Stimulated activated CD4-positive, alpha-beta T cell treated with anti-CD3 and anti-CD28 coated beads, Interleukin-15, amount 100 ng/mL, for 24 hours (primary cell): ENCODE results near the gene JUP.
"Not testable (repeated sequence)": the region's sequence is repeated elsewhere in the genome, so short reads cannot be mapped to it uniquely, and the experiment has no call there.

Experiments used
- DNase-seq: peaks from one replicate; pipeline ENCODE4 v3.0.0-alpha.2; 2020

Gene JUP

DNA sequence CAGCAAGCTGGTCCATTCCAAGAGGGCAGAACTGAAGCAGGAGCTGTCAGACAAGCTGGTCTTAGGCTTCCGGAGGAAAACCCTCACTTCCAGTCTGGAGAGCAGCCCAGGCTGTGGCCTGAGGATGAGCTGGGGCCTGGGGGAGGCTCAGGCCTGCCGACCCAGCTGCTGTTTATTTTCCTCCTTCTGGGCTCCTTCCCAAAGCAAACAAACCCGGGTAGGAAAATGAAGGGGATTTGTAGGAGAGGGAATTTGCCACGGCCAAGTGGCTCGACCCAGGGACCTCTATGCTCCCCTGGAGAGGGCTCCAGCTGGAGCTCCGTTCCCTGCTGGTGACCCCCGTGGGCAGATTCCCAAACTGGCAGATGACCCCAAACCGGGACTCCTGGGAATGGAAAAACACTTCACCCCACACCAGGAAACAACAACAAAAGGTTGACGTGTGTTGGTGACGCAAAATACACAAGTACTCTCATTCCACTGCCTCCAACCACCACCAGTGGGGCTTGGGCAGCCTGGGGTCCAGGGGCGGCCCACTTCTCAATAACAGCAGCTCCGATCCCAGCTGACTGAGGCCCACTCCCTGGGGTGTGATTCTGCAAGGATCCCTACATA is 8.8 kb downstream of the JUP start:
- no peak for DNase-seq

DNA sequence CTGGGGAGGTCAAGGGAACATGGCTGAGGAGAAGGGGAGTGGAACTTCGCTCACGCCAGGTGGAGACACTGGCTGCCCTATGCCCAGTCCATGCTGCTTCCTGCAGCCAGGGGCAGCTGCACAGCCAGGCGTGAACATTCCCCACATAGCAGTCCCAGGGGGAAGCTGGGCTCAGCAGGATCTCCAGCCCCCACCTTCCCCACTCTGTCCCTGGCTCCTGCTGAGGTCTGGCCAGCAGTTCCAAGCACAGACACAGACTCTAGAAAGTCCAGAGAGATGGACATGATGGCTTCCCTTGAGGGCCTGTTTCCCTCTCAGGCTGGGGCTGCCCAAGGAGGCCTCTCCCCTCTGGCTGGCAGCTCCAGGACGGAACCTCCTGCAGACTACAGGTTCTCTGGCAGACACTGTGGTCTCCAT is 9.3 kb downstream of the JUP start:
- DNase-seq: no peak

DNA sequence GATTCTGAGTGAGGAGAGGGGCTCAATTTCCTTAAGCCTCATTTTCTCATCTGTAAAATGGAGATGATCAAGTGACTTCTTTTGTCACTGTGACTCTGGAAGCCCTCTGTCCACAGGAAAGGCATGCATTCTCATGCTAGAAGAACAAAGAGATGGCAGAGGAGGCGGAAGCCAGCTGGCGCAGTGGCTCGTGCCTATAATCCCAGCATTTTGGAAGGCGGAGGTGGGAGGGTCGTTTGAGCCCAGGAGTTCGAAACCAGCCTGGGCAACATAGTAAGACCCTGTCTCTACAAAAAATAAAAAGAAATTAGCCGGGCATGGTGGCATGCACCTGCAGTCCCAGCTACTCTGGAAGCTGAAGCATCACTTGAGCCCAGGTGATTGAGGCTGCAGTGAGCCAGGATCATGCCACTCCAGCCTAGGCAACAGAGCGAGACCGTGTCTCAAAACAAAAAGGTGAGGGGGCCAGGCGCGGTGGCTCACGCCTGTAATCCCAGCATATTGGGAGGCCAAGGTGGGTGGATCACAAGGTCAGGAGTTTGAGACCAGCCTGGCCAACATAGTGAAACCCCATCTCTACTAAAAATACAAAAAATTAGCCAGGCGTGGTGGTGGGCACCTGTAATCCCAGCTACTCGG is 10.1 kb downstream of the JUP start:
- not testable (repeated sequence) for DNase-seq

DNA sequence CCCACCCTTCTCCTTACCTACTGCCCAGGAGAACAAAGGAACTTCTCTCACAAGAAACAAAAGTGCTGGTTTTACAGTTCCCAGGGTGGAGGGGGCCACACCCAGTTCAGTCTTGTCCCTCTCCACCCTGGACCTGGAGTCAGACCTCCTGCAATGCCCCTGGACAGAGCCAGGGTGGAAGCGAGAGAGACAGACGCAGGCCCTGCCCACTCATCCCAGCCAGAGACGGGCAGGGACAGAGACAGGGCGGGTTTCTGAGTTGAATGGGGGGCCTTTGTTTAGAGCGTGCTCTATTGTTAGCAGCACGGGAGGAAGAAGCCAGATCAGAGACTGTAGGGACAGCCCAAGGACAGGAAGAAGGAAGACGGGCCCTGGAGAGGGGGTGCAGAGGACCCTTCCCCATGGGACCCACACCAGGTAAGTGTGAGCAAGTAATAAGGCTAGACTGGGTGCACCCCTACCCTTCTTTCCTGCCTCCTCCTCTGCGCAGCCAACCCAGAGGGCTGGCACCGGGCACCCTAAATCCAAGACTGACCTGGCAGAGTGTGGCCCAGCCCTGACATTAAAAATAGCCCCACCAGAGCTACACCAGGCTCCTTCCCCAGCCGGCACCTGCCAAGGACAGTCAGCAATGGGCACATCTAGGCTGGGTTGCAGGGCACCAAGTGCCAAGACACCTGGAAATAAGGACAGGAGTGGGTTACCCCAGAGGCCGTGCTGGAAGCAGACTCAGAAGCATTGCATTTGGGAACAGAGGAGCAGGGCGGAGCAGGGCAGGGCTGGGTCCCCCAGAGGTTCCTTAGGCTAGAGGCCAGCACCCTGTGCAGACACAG is 10.9 kb downstream of the JUP start:
- DNase-seq: no peak

DNA sequence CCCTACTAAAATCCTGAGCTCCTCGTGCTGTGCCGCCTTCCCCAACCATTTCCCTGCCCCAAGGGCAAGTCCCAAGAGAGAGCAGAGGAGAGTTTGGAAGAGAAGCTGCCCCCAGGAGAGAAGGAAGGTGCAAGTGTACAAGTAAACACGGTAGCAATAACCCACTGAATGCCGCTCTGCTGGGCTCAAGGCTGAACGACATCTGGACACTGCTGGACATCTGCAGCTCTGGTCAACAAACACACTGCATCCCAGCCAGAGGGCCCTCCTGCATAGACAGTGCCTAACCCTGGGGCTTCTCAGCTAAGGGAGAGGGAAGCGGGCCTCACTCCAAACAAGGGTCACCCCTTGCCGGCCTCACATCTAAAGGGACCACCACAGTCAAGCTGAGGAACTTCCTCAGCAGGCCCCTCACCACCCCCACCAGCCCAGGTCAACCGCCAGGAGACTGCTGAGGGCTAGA is 12.7 kb downstream of the JUP start:
- no peak for DNase-seq

DNA sequence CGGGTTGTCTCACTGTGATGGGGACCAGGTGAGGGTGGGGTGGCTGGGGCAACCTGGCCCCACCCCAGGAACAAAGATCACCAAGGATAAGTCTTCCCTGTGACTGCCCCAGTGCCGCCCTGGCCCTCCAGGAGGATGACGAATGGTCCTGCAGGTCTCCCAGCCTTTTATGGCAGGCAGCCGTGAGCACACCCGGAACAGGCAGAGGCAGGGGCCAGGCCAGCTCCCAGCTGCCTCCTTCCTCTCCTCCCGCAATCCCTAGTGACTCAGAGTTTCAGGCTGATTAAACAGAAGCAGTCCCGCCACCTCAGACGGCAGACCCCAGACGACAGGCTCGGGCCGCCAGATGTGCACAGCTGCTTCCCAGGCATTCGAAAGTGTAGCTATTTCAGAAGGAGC is 13.3 kb downstream of the JUP start:
- no peak for DNase-seq

DNA sequence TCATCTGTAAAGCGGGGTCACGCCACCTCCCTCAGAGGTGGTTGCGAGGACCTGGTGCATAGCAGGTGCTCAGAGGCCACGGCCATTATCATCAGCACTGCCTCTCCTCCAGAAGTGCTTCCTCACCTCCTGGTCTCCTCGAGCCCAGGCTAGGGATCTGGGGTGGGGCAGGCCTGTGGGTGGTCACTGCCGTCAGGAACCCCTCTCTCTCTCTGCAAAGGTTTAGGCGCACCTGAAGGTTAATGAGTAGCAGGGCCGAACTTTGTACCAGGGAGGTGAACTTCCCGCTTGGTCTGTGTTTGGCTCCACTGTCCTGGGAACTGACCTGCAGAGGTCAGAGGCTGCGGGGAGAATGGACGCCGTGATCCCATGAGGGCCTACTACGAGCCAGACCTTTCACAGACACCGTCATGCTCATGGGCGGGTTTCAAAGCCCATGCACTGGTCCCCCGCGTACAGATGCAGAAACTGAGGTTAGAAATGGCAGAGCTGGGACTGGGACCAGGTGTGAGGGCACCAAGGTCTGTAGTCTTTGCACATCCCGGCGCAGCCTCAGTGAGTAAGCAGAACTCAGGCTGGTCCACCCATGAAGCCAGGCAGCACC is 13.8 kb downstream of the JUP start:
- DNase-seq: no peak

DNA sequence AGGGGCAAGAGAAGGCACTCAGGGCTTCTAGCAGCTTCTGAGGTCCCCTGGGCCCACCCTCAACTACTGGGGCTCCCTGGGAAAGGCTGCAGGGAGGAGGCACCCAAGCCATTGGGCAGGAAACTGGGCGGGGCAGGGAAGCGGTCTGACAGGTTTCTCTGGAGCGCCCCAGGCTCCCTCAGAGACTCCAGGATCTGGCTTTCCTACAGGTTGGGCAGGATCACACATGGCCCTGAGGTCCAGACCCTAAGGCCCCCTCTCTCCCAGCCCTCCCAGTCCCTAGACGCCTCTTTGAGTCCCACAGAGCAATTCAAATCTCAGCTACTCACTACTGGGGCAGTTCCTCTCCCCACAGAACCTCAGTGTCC is 14.3 kb downstream of the JUP start:
- DNase-seq: no peak

DNA sequence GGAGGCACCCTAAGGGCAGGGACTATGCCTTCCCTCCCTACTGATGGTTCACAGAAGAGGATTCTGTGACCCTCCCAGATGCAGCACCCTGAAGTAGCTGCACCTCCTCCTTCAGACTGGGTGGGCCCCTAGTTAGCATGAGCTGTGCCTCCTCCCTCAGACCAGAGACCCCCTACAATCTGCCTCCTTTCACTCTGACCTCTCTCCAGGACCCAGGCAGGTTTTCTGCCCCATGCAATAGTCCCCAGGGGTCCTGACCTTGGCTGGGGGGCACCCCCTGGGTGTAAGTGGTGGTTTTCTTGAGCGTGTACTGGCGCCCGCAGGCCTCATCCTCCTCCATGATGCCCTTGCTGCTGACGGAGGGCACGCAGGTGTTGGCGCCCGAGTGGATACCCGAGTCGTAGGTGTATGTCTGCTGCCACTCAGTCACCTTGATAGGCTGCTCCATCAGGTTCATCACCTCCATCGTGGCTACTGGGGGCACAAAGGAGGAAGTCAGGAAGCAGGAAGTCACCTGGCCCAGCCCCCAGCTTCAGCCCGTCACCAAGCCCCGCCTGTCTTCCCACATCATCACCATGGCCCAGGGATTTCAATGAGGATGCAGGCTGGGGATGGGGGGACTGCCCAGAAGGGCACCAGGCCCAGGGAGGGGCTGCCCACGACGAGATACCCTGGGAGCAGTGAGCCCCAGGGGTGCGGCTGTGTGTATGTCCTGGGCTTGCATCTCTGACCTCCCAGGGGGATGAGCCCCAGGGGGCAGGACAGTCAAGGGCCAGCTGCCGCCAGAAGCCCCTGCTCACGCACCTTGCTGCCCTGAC is 14.9 kb downstream of the JUP start:
- no peak for DNase-seq

DNA sequence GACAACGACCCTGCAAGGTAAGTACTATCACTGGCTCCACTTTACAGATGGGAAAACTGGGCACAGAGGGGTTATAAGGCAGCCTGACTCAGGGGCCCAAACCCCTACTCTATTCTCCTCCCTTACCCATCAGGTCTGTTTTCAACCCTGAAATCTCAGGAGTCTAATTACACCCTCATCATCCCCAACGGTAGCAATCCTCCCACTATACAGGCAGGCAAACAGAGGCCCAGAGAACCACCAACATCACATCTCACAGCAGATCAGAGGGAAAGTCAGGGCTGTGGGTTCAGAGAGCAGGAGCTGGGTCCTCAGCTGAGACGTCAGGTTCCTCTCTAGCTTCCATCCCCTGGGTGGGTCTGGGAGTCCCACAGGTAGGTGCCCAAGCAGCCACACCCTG is 16.5 kb downstream of the JUP start:
- no peak for DNase-seq

DNA sequence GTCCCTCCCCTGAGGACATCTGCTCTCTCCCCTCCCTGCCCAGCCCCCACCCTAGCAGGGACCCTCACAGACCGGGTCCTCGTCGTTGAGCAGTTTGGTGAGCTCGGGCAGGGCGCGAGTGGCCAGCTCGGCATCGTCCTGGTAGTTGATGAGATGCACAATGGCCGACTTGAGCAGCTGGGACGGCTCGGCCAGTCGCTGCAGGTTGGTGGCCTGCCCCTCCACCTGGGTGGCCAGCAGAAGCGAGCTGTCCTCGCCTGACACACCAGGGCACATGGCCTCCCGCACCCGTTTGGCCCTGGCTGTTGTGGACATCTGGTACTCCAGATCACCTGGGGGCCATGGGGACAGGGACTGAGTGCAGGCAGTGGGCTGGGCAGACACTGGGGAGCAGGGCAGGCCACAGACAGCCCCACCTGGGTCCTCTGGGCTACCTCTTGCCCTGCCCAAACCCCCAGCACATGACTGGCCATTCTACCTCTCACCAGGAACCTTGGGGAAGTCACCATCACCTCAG is 17.1 kb downstream of the JUP start:
- no peak for DNase-seq

DNA sequence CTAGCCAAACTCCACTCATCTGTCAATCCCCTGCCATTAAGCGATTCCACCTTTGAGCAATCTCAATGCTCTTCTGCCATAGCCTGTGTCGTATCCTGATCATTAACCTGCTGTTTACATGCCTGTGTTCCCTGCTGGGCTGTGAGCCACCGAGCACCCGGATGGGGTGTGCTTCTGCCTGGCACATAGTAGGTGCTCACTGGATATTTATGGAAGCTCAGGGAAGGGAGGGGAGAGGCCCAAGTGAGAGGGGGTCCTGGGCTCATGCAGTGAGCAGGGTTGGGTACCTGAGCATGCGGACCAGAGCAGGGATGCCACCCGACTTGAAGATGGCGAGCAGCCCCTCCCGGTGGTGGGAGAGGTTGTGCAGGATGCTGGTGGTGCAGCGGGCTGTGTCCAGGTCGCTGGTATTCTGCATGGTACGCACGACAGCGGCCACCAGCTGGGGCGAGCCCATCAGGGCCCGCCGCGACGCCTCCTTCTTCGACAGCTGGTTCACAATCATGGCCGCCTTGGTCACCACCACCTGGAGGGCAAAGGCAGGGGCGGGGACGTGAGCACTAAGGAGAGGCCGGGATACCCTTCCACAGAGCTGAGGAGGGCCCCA is 17.7 kb downstream of the JUP start:
- no peak for DNase-seq

DNA sequence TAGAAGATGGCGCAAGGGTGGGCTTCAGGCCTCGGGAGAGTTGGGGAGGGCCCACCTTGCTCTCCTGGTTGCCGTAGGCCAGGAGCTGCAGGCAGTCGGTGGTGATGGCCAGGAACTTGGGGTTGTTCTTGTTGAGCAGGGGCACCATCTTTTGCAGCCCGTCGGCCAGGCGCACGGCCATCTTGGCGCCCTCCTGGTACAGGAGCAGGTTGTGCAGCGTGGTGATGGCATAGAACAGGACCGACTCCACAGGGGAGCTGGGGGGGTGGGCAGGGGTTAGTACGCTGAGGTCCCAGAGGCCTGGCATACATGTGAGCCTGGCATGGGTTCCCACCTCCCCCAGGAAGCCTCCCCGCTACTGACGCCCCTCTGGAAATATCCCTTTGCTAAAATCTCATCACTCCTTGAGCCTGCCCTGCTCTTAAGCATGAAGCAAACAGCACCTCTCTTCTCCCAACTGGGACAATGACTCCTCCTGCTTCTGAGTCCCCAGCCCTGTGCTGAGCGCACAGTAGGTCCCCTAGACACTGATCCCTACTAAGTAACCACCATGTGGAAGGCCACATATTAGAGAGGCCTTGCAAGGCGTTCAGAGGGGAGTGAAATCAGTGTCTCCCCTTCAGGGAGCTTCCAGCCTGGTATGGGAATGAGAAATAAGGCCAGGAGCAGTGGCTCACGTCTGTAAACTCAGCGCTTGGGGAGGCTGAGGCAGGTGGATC is 19.0 kb downstream of the JUP start:
- DNase-seq: no peak

DNA sequence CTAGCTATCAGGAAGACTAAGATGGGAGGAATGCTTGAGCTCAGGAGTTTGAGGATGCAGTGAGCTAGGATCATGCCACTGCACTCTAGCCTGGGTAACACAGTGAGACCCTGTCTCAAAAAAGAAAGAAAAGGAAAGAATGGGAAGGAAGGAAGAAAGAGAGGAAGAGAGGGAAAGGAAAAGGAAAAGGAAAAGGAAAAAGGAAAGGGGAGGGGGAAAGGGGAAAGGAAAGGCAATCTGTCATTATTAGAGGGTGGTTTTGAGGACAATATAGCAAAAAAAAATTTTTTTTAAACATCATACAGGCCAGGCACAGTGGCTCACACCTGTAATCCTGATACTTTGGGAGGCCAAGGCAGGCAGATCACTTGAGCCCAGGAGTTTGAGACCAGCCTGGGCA is 20.4 kb downstream of the JUP start:
- no peak for DNase-seq

DNA sequence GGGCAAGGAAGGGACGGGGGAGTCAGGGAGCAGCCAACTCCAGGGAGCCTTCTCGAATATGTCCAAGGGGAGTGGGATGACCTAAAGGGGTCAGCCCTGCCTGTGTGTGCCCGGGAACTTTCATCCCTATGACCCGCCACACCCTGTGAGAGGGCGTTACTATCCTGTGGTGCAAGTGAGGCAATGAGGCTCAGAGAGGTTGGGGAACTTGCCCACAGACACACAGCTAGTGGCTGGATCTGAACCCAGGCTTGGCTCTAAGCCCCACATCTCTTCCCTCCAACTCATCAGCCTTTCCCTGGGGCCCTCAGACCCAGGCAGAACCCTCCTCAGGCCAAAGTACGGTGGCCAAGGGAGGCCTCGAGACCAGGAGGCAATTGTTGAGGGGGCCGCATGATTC is 23.2 kb downstream of the JUP start:
- no peak for DNase-seq

DNA sequence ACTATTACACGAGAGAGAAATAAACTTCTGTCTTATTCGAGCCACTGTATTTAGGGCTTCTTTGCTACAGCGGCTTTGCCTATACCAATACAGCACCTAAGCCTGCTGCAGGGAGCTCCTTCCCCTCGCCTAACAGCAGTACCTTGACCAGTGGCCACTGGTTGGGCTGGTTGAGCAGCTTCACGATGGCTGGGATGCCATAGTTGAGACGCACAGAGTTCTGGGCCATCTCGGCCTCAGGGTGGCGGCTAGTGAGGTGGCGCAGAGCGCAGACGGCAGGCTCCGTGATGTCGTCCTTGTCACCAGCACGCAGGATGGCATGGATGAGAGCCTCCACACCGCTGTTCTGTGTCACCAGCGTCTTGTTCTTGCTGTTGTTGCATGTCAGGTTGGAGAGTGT is 23.7 kb downstream of the JUP start:
- DNase-seq: no peak

DNA sequence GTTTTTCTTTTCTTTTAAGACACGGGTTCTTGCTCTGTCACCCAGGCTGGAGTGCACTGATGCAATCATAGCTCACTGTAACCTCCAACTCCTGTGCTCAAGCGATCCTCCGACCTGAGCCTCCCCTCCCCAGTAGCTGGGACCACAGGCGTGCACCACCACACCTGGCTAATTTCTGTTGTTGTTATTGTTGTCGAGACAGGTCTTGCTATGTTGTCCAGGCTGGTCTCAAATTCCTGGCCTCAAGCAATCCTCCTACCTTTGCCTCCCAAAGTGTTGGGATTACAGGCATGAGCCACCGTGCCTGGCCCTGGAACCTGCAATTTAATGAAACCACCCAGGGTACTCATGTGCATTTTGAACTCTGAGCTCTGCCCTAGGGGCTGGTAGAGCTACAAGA is 24.1 kb downstream of the JUP start:
- DNase-seq: no peak

DNA sequence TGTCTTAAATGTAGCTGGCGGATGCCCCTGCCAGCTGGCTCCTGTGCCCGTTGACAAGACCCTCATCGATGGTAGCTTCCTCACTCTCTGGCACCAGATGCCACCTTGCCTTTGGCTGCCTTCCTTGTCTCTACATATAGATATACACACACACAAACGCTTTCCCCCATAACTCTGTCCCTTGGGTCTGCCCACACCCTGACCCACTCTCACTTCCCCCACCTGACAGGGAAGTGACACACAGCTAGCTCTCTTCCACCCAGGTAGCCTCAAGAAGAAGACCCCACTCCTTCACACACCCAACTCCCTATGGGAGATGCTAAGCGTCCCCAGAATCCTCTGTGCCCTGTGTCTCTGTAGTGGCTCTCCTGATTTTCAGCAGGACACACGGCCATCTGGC is 25.6 kb downstream of the JUP start:
- DNase-seq: no peak

DNA sequence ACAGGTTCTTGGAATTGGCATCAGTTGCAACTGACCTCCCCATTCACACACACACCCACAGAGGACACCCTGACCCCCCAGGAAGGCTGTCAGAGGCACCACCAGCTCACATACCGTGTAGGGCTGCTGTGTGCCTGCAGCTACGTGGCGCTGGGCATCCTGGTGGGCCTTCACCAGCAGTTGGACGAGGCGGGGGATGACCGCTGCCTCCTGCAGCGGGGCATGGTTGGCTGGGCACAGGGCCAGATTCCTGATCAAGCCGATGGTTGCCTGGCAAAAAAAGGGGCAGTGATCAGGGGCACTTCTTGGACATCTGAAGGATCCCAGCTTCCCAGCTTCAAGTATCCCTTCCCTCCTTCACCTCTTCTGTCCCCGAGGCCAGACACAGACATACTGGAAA is 27.9 kb downstream of the JUP start:
- no peak for DNase-seq

DNA sequence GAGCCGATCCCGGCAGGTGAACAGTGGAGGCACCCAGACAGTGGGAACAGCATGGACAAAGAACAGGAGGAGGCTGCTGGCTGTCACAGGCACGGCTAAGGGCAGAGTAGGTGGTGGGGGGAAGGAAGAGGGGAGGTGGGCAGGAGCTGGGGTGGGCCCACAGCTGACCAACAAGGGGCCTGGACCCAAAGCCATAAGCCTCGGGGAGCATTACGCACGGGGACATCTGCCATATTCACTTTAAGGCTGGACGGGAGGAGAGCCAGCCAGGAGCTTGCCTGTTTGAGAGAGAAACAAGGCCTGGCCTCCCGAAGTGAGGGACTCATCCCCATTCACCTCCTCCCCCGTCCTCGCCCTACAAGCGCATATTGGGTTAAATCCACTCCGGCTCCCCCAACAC is 32.4 kb downstream of the JUP start:
- no peak for DNase-seq

DNA sequence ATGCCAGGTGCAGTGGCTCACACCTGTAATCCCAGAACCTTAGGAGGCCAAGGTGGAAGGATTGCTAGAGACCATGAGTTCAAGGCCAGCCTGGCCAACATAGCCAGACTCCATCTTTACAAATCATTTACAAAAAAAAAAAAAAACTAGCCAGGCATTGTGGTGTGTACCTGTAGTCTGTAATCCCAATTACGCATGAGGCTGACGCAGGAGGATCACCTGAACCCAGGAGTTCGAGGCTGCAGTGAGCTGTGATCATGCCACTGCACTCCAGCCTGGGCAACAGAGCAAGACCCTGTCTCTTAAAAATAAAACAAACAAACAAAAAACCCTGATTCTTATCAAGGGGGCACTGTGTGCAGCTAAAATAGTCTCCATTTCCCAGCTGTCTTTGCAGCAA is 35.2 kb downstream of the JUP start:
- no peak for DNase-seq

DNA sequence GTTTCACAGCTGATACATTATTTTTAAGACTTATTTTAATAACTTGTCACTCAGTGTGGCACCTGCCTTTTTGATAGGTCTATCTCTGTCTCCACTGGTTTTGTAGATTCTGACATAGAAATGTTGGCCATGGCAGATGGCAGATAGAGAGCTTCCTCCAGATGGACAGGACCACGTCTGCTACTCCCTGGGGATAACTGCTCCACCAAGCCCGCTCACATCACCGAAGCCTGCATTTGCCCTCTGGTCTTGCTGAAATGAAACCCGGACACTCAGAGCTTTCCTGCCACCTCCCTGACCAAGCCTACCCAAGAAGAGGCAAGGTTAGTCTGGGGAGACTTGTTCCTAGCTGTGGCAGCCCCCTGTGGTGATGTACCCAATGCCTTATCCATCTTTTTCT is 35.6 kb downstream of the JUP start:
- DNase-seq: no peak
